Measurements from ENCODE around the gene ADGRA3. TPM values are rescaled to one million over a fixed set of nuclear protein-coding genes. Genes with fewer than 3 reads are reported as not detected.

Gene ADGRA3
- total and polyA plus RNA-seq, 5 donors from 2014 or later = 0.20 to 2.1 TPM; not detected in 3

DNA sequence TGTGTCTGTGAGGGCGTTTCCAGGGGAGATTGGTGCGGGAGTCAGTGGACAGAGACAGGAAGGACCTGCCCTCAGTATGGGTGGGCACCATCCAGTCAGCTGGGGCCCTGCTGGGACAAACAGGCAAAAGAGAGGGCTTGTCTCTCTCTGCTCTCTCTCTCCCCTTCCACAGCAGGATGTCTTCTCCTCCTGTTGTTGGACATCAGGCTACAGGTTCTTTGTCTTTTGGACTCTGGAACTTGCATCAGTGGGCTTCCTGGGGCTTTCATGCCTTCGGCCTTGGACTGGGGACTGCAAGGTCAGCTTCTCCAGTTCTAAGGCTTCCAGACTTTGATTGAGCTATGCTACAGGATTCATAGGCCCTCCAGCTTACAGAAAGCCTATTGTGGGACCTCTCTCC is 59.6 kb downstream of the ADGRA3 start:
- Mint-ChIP-seq H3K27ac (no peak overlapping the region), H3K4me1 (no peaks in the 10 kb centered on the region), H3K36me3 (no peaks in the 10 kb centered on the region), H3K27me3 (no peaks in the 10 kb centered on the region), H3K4me3 (no peak overlapping the region), H3K9me3 (peaks cover 0 to 5% (median 2%) of the 10 kb centered on the region in 7 donors)
- no peaks in the 10 kb centered on the region for H3K9me3 ChIP-seq (ENCODE audit: control insufficient read depth in 2 of 2, low read length in 2 of 2)
- no peaks in the 10 kb centered on the region for H3K36me3 ChIP-seq (ENCODE audit: control insufficient read depth, insufficient read depth, low read length)
- H3K27ac ChIP-seq (ENCODE audit: insufficient read depth, low read length, poor library complexity, severe bottlenecking) = no peak overlapping the region
- ATAC-seq (ENCODE audit: low read depth in 2 of 2) (no peak), DNase-seq (no peak)
- no peaks in the 10 kb centered on the region for H3K27me3 ChIP-seq (ENCODE audit: control insufficient read depth, insufficient read depth, low read length)
- H3K4me3 ChIP-seq (ENCODE audit: low read depth, low read length) = no peak overlapping the region
- no peaks in the 10 kb centered on the region for H3K4me1 ChIP-seq (ENCODE audit: control insufficient read depth, insufficient read depth, low read length, poor library complexity, severe bottlenecking)

DNA sequence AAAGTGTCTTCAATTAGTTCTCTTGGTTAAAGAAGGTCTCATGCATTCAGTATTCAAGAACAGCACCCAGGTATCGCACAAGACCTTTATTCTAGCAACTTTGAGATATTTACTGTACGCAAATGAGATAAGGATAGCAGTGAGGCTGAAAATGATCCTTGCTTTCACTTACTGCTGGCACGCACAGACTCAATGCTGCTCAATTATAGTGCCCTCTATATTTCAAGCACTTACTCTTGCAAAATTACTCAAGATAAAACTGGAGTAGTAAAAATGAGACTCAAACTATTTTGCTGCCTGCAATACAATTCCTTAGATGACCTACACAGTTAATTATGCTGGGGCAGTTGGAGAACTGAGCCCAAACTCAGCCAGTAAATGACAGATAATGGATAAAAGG is 60.9 kb downstream of the ADGRA3 start:
- no peaks in the 10 kb centered on the region for H3K9me3 ChIP-seq (ENCODE audit: control insufficient read depth in 2 of 2, low read length in 2 of 2)
- ATAC-seq (ENCODE audit: low read depth in 2 of 2) (no peak), DNase-seq (no peak)
- no peak overlapping the region for H3K27ac ChIP-seq (ENCODE audit: insufficient read depth, low read length, poor library complexity, severe bottlenecking)
- no peak overlapping the region for H3K4me3 ChIP-seq (ENCODE audit: low read depth, low read length)
- Mint-ChIP-seq H3K27ac (no peak overlapping the region), H3K36me3 (no peaks in the 10 kb centered on the region), H3K9me3 (peaks cover 0 to 5% (median 2%) of the 10 kb centered on the region in 7 donors), H3K4me3 (peak overlapping the region in 1 of 4 donors; percentile 27), H3K4me1 (no peaks in the 10 kb centered on the region), H3K27me3 (no peaks in the 10 kb centered on the region)
- H3K27me3 ChIP-seq (ENCODE audit: control insufficient read depth, insufficient read depth, low read length) = no peaks in the 10 kb centered on the region
- H3K4me1 ChIP-seq (ENCODE audit: control insufficient read depth, insufficient read depth, low read length, poor library complexity, severe bottlenecking) = no peaks in the 10 kb centered on the region
- no peaks in the 10 kb centered on the region for H3K36me3 ChIP-seq (ENCODE audit: control insufficient read depth, insufficient read depth, low read length)

DNA sequence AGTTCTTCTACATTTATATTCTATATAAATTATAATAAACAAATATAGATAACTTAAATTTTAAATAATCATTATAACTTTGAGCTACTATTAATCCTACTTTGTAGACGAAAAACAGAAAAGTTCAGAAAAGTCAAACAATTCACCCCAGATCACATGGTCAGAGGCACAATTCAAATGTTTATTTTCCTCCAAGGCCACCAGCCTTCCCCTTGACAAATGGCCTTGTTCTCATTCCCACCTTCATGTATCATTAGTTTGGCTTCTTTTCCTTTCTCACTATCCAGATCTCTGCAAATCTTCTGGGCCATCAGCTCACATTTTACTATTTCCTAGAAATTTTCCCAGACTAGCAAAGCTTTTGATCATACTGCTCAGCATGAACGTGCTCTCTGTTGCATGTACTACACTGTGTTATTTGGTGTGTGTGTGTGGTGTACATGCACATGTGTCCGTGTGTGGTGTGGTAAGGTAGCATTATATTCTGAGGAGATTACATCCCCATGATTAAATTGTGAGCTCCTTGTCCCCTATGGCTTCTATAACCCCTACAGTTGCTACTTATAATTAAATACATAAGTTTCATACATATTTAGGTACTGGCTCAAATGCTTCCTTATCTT is 61.5 kb downstream of the ADGRA3 start:
- Mint-ChIP-seq H3K36me3 (no peaks in the 10 kb centered on the region), H3K9me3 (peaks cover 0 to 5% (median 2%) of the 10 kb centered on the region in 7 donors), H3K27ac (no peak overlapping the region), H3K4me1 (no peaks in the 10 kb centered on the region), H3K4me3 (peak overlapping the region in 1 of 4 donors; percentile 10), H3K27me3 (no peaks in the 10 kb centered on the region)
- Histone ChIP-seq H3K27ac (ENCODE audit: insufficient read depth, low read length, poor library complexity, severe bottlenecking) (no peak overlapping the region), H3K36me3 (ENCODE audit: control insufficient read depth, insufficient read depth, low read length) (no peaks in the 10 kb centered on the region), H3K4me3 (ENCODE audit: low read depth, low read length) (no peak overlapping the region), H3K27me3 (ENCODE audit: control insufficient read depth, insufficient read depth, low read length) (no peaks in the 10 kb centered on the region), H3K9me3 (ENCODE audit: control insufficient read depth in 2 of 2, low read length in 2 of 2) (no peaks in the 10 kb centered on the region), H3K4me1 (ENCODE audit: control insufficient read depth, insufficient read depth, low read length, poor library complexity, severe bottlenecking) (no peaks in the 10 kb centered on the region)
- no peak for DNase-seq
- no peak for ATAC-seq (ENCODE audit: low read depth in 2 of 2)

- Mint-ChIP-seq H3K27me3 (no peaks in the 10 kb centered on the region), H3K4me3 (peak overlapping the region in 1 of 4 donors; percentile 79), H3K36me3 (no peaks in the 10 kb centered on the region), H3K27ac (peak overlapping the region in 1 of 3 donors; percentile 33), H3K9me3 (peaks cover 0 to 6% (median 0%) of the 10 kb centered on the region in 7 donors), H3K4me1 (peaks cover 0 to 10% (median 0%) of the 10 kb centered on the region in 4 donors)
- Histone ChIP-seq H3K4me3 (ENCODE audit: low read depth, low read length) (no peak overlapping the region), H3K4me1 (ENCODE audit: control insufficient read depth, insufficient read depth, low read length, poor library complexity, severe bottlenecking) (no peaks in the 10 kb centered on the region), H3K36me3 (ENCODE audit: control insufficient read depth, insufficient read depth, low read length) (no peaks in the 10 kb centered on the region), H3K9me3 (ENCODE audit: control insufficient read depth in 2 of 2, low read length in 2 of 2) (no peaks in the 10 kb centered on the region), H3K27me3 (ENCODE audit: control insufficient read depth, insufficient read depth, low read length) (no peaks in the 10 kb centered on the region), H3K27ac (ENCODE audit: insufficient read depth, low read length, poor library complexity, severe bottlenecking) (no peak overlapping the region)
- ATAC-seq (ENCODE audit: low read depth in 2 of 2) (no peak), DNase-seq (no peak)
Measured at GRCh38 chr4:22444813-22445212, 71.1 kb downstream of the ADGRA3 start.

DNA sequence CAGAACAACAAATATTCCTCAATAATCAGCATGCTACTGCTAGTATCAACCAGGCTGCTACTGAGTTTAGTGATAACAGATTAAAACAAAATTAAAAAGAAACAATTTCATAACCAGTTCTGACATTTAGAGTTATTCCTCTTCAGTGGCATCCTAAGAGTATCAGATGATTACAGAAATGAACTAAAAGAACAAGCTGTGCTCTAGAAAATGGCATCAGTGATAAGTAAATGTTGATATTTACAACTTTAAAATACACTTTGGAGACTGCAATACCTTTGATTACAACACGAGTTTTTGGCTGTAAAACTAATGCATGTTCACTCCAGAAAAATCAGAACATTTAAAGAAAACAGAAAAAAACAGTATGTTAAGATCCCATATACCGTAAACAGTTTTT is 72.9 kb downstream of the ADGRA3 start:
- H3K27me3 ChIP-seq (ENCODE audit: control insufficient read depth, insufficient read depth, low read length) = no peaks in the 10 kb centered on the region

GRCh38 chr4:22440999-22441398 is 74.9 kb downstream of the ADGRA3 start:
- no peaks in the 10 kb centered on the region for H3K4me1 ChIP-seq (ENCODE audit: control insufficient read depth, insufficient read depth, low read length, poor library complexity, severe bottlenecking)
- Mint-ChIP-seq H3K4me3 (no peak overlapping the region), H3K27ac (no peak overlapping the region), H3K9me3 (peaks cover 0 to 9% (median 0%) of the 10 kb centered on the region in 7 donors), H3K27me3 (no peaks in the 10 kb centered on the region), H3K4me1 (peaks cover 0 to 10% (median under 1%) of the 10 kb centered on the region in 4 donors), H3K36me3 (no peaks in the 10 kb centered on the region)
- H3K36me3 ChIP-seq (ENCODE audit: control insufficient read depth, insufficient read depth, low read length) = no peaks in the 10 kb centered on the region
- ATAC-seq (ENCODE audit: low read depth in 2 of 2) (no peak), DNase-seq (no peak)
- no peak overlapping the region for H3K27ac ChIP-seq (ENCODE audit: insufficient read depth, low read length, poor library complexity, severe bottlenecking)
- H3K4me3 ChIP-seq (ENCODE audit: low read depth, low read length) = no peak overlapping the region
- H3K27me3 ChIP-seq (ENCODE audit: control insufficient read depth, insufficient read depth, low read length) = no peaks in the 10 kb centered on the region
- no peaks in the 10 kb centered on the region for H3K9me3 ChIP-seq (ENCODE audit: control insufficient read depth in 2 of 2, low read length in 2 of 2)

More for the DNA sequence above, 72.9 kb downstream of the ADGRA3 start:
- H3K4me3 Mint-ChIP-seq = no peak overlapping the region
- ATAC-seq (ENCODE audit: low read depth in 2 of 2) (no peak), DNase-seq (no peak)
- peaks cover 0 to 6% (median 0%) of the 10 kb centered on the region in 7 donors for H3K9me3 Mint-ChIP-seq
- no peaks in the 10 kb centered on the region for H3K36me3 Mint-ChIP-seq
- no peak overlapping the region for H3K27ac Mint-ChIP-seq
- Histone ChIP-seq H3K9me3 (ENCODE audit: control insufficient read depth in 2 of 2, low read length in 2 of 2) (no peaks in the 10 kb centered on the region), H3K36me3 (ENCODE audit: control insufficient read depth, insufficient read depth, low read length) (no peaks in the 10 kb centered on the region), H3K4me1 (ENCODE audit: control insufficient read depth, insufficient read depth, low read length, poor library complexity, severe bottlenecking) (no peaks in the 10 kb centered on the region), H3K4me3 (ENCODE audit: low read depth, low read length) (no peak overlapping the region), H3K27ac (ENCODE audit: insufficient read depth, low read length, poor library complexity, severe bottlenecking) (no peak overlapping the region)
- no peaks in the 10 kb centered on the region for H3K27me3 Mint-ChIP-seq
- H3K4me1 Mint-ChIP-seq = peaks cover 0 to 10% (median 0%) of the 10 kb centered on the region in 4 donors

- Mint-ChIP-seq H3K27me3 (no peaks in the 10 kb centered on the region), H3K4me1 (peaks cover 0 to 10% (median under 1%) of the 10 kb centered on the region in 4 donors), H3K4me3 (no peak overlapping the region), H3K9me3 (peaks cover 0 to 9% (median 0%) of the 10 kb centered on the region in 7 donors), H3K36me3 (no peaks in the 10 kb centered on the region), H3K27ac (no peak overlapping the region)
- Histone ChIP-seq H3K4me1 (ENCODE audit: control insufficient read depth, insufficient read depth, low read length, poor library complexity, severe bottlenecking) (no peaks in the 10 kb centered on the region), H3K4me3 (ENCODE audit: low read depth, low read length) (no peak overlapping the region), H3K36me3 (ENCODE audit: control insufficient read depth, insufficient read depth, low read length) (no peaks in the 10 kb centered on the region), H3K9me3 (ENCODE audit: control insufficient read depth in 2 of 2, low read length in 2 of 2) (no peaks in the 10 kb centered on the region), H3K27me3 (ENCODE audit: control insufficient read depth, insufficient read depth, low read length) (no peaks in the 10 kb centered on the region), H3K27ac (ENCODE audit: insufficient read depth, low read length, poor library complexity, severe bottlenecking) (no peak overlapping the region)
- ATAC-seq (ENCODE audit: low read depth in 2 of 2) (no peak), DNase-seq (no peak)
Measured at GRCh38 chr4:22439947-22440346, 75.9 kb downstream of the ADGRA3 start.

GRCh38 chr4:22435652-22436051 is 80.2 kb downstream of the ADGRA3 start:
- Mint-ChIP-seq H3K27ac (no peak overlapping the region), H3K4me3 (no peak overlapping the region), H3K4me1 (peaks cover 0 to 2% (median 0%) of the 10 kb centered on the region in 4 donors), H3K36me3 (no peaks in the 10 kb centered on the region), H3K9me3 (peaks cover 0 to 4% (median 0%) of the 10 kb centered on the region in 7 donors), H3K27me3 (no peaks in the 10 kb centered on the region)
- Histone ChIP-seq H3K36me3 (ENCODE audit: control insufficient read depth, insufficient read depth, low read length) (no peaks in the 10 kb centered on the region), H3K4me3 (ENCODE audit: low read depth, low read length) (no peak overlapping the region), H3K27ac (ENCODE audit: insufficient read depth, low read length, poor library complexity, severe bottlenecking) (no peak overlapping the region), H3K4me1 (ENCODE audit: control insufficient read depth, insufficient read depth, low read length, poor library complexity, severe bottlenecking) (no peaks in the 10 kb centered on the region), H3K9me3 (ENCODE audit: control insufficient read depth in 2 of 2, low read length in 2 of 2) (no peaks in the 10 kb centered on the region), H3K27me3 (ENCODE audit: control insufficient read depth, insufficient read depth, low read length) (no peaks in the 10 kb centered on the region)
- DNase-seq (no peak), ATAC-seq (ENCODE audit: low read depth in 2 of 2) (no peak)
